ENCODE data around the gene FSTL5. TPM values are rescaled to one million over a fixed set of nuclear protein-coding genes. Genes with fewer than 3 reads are reported as not detected.

The FSTL5 gene
- total and polyA plus RNA-seq, 2 donors (not counting 3 experiments of a cell fraction or from before 2014, with no cell fraction given), result 1.3 to 1.9 TPM

- Histone ChIP-seq H3K4me3 (replicated peaks in 1 of 3; ENCODE audit: insufficient read depth in 1 of 3, low read depth in 1 of 3, low read length in 3 of 3) (no peak overlapping the region), H3K4me2 (ENCODE audit: insufficient read depth, low read length) (no peak overlapping the region), H3K9me3 (replicated peaks; ENCODE audit: control insufficient read depth, insufficient read depth, low read length) (no peaks in the 10 kb centered on the region), H2AFZ (ENCODE audit: low read depth, low read length) (no peak overlapping the region), H3K27me3 (ENCODE audit: control insufficient read depth in 2 of 2, insufficient read depth in 2 of 2, low read length in 2 of 2) (no peaks in the 10 kb centered on the region), H3K27ac (ENCODE audit: insufficient read depth, low read depth, low read length) (no peak overlapping the region), H4K20me1 (replicated peaks; ENCODE audit: control insufficient read depth, extremely low read depth, insufficient read depth, low read length) (no peaks in the 10 kb centered on the region), H3K4me1 (ENCODE audit: control insufficient read depth, extremely low read depth, insufficient read depth, low read length) (no peaks in the 10 kb centered on the region), H3K79me2 (ENCODE audit: control insufficient read depth, insufficient read depth, low read length) (no peaks in the 10 kb centered on the region), H3K9me1 (replicated peaks; ENCODE audit: control insufficient read depth, extremely low read depth, insufficient read depth, low read length) (no peaks in the 10 kb centered on the region), H3K9ac (replicated peaks; ENCODE audit: extremely low read depth, insufficient read depth, low read length) (no peak overlapping the region), H3K36me3 (ENCODE audit: control insufficient read depth in 2 of 2, extremely low read depth in 1 of 2, insufficient read depth in 2 of 2, low read length in 2 of 2) (no peaks in the 10 kb centered on the region)
- intact Hi-C loops (cut with micrococcal nuclease) (no loop called here), dilution Hi-C loops (cut with MboI; ENCODE audit: extremely low pct_ligation_motif_present, low sequenced_read_pairs) (no loop called here)
- no peak for DNase-seq (ENCODE audit: low read depth, low spot score)
- CTCF ChIA-PET, result no interaction called here
- TF ChIP-seq MYC (IDR thresholded peaks at IDR 0.05; ENCODE audit: low read depth, low read length) (no peak), JUN (IDR thresholded peaks at IDR 0.05; ENCODE audit: borderline replicate concordance, insufficient read depth, insufficient read length, low read depth) (no peak), MAX (IDR thresholded peaks at IDR 0.05; ENCODE audit: insufficient read depth, insufficient read length) (no peak), POLR2AphosphoS5 (IDR thresholded peaks at IDR 0.05; ENCODE audit: insufficient read depth, low read depth, low read length) (no peak), FOS (IDR thresholded peaks at IDR 0.05; ENCODE audit: borderline replicate concordance, insufficient read depth, low read length) (no peak), POLR2A (IDR thresholded peaks at IDR 0.05; ENCODE audit: low read depth, low read length) (no peak), CTCF (IDR thresholded peaks at IDR 0.05; ENCODE audit: extremely low read depth in 1 of 2, insufficient read depth in 1 of 2, low read depth in 1 of 2, low read length in 2 of 2) (no peak), EZH2 (IDR thresholded peaks at IDR 0.05; ENCODE audit: borderline replicate concordance, low read depth, low read length, severe bottlenecking) (no peak), GATA2 (IDR thresholded peaks at IDR 0.05; ENCODE audit: insufficient read depth, insufficient read length, low read depth, low read length) (no peak)
- FAIRE-seq, result no peak
- BruUV-seq (replicated peaks), result no TSS peak
- POLR2A ChIA-PET, result no interaction called here
Observed at GRCh38 chr4:161530710-161531109, 633.1 kb downstream of the FSTL5 start.

Data from endothelial cell of umbilical vein (primary cell).